Breast epithelium (tissue), 4 donors: Measurements from ENCODE around the gene MORF4L1. TPM values are rescaled to one million over a fixed set of nuclear protein-coding genes. Genes with fewer than 3 reads are reported as not detected.
"Not testable (repeated sequence)": the region's sequence is repeated elsewhere in the genome, so short reads cannot be mapped to it uniquely, and the experiment has no call there.

ENCODE experiments used
- DNase-seq, 2 donors: peaks; one replicate each; pipeline ENCODE4 v3.0.0-alpha.2; 2019; ENCODE audit warnings: low spot score in 2 of 2
- H3K27ac ChIP-seq, 2 donors: fragments of 200-600 bp; sonication (generic) in 1 of 2; one replicate each; pipeline ENCODE4 v1.5.1; 2016 to 2019; ENCODE audit warnings: mild to moderate bottlenecking in 1 of 2
- H3K27me3 ChIP-seq, 2 donors: fragments of 200-600 bp; sonication (generic) in 1 of 2; one replicate each; pipeline versions ENCODE4 v1.5.1 to v1.6.0; 2017 to 2019; ENCODE audit warnings: control low read depth in 1 of 2, mild to moderate bottlenecking in 1 of 2
- H3K36me3 ChIP-seq: fragments of 200-600 bp; one replicate; pipeline ENCODE4 v1.5.1; 2019
- H3K4me1 ChIP-seq, 2 donors: fragments of 200-600 bp; sonication (generic); one replicate each; pipeline ENCODE4 v1.5.1; 2016 to 2019; ENCODE audit warnings: control low read depth in 1 of 2
- H3K4me3 ChIP-seq, 3 donors: fragments of 200-600 bp; sonication (generic); 1 replicate in 2 of 3; 2 replicates in 1 of 3; pipeline ENCODE4 v1.5.1; 2016 to 2019; ENCODE audit warnings: mild to moderate bottlenecking in 3 of 3, moderate library complexity in 2 of 3
- H3K9me3 ChIP-seq, 2 donors: fragments of 200-600 bp; sonication (generic) in 1 of 2; one replicate each; pipeline ENCODE4 v1.5.1; 2016 to 2019; ENCODE audit warnings: control low read depth in 1 of 2
- CTCF ChIP-seq, 3 donors: fragments of 450-650 bp; IDR thresholded peaks; one replicate each; pipeline ENCODE4 v1.5.1; 2016 to 2017; ENCODE audit warnings: antibody characterized with exemption in 3 of 3, mild to moderate bottlenecking in 3 of 3, moderate library complexity in 3 of 3
- POLR2A ChIP-seq: fragments of 450-650 bp; IDR thresholded peaks from one replicate; pipeline ENCODE4 v1.6.1; 2016; ENCODE audit warnings: antibody characterized with exemption, mild to moderate bottlenecking, moderate library complexity
- POLR2AphosphoS5 ChIP-seq, 3 donors: sonication (generic); formaldehyde crosslinking; IDR thresholded peaks; one replicate each; pipeline ENCODE4 v1.6.1; 2017; ENCODE audit warnings: antibody characterized with exemption in 3 of 3
- intact Hi-C: fragments of 100-400 bp; cut with DNase I; formaldehyde crosslinking; loops from one replicate; pipeline ENCODE4 v1.15.1; 2023; ENCODE audit warnings: low total_unique reads
- total RNA-seq, 3 donors: library from RNA; depleted of rRNA; stranded (reverse); fragments of >200 nt; gene quantifications; one replicate each; pipeline ENCODE4 v1.1.0, GENCODE V29; 2016

MORF4L1 gene
- total RNA-seq, 3 donors from 2014 or later: 330 to 411 (median 350) TPM

- H3K4me1 ChIP-seq: no peaks in the 10 kb centered on the region
- H3K27ac ChIP-seq: peak overlapping the region; percentile 100
- intact Hi-C loops: no loop called here
- peak overlapping the region; percentile 80 to 100 (median 100) for H3K4me3 ChIP-seq
- H3K9me3 ChIP-seq: no peaks in the 10 kb centered on the region
- no peaks in the 10 kb centered on the region for H3K27me3 ChIP-seq
- TF ChIP-seq POLR2AphosphoS5 (IDR thresholded peaks at IDR 0.05): peak; percentile 53 to 71 (median 68)
- peak; percentile 43 for TF ChIP-seq POLR2A
- TF ChIP-seq CTCF (IDR thresholded peaks at IDR 0.05): peak in 1 of 3 donors; percentile 31
- peak; percentile 63 to 72 for DNase-seq
- no peaks in the 10 kb centered on the region for H3K36me3 ChIP-seq
These were observed 492 bp downstream of the MORF4L1 start for GRCh38 chr15:78872972-78873792.

GRCh38 chr15:78873793-78874765, 1.4 kb downstream of the MORF4L1 start:
- Histone ChIP-seq H3K36me3 (no peaks in the 10 kb centered on the region), H3K27ac (peak overlapping the region; percentile 100), H3K27me3 (no peaks in the 10 kb centered on the region), H3K9me3 (no peaks in the 10 kb centered on the region), H3K4me1 (peaks cover 0 to under 1% of the 10 kb centered on the region in 2 donors), H3K4me3 (peak overlapping the region; percentile 80 to 100 (median 100))
- TF ChIP-seq CTCF (IDR thresholded peaks at IDR 0.05) (no peak), POLR2AphosphoS5 (IDR thresholded peaks at IDR 0.05) (peak in 2 of 3 donors; percentile 16 to 35)
- intact Hi-C loops: no loop called here
- no peak for DNase-seq

- no peak for DNase-seq
- intact Hi-C loops: no loop called here
- peak overlapping the region; percentile 80 to 100 (median 100) for H3K4me3 ChIP-seq
- TF ChIP-seq CTCF (IDR thresholded peaks at IDR 0.05): no peak
- TF ChIP-seq POLR2AphosphoS5 (IDR thresholded peaks at IDR 0.05): no peak
- TF ChIP-seq POLR2A: no peak
- H3K4me1 ChIP-seq: peaks cover 0 to 3% of the 10 kb centered on the region in 2 donors
- H3K27ac ChIP-seq: peak overlapping the region; percentile 57 to 100
- no peaks in the 10 kb centered on the region for H3K9me3 ChIP-seq
- H3K27me3 ChIP-seq: no peaks in the 10 kb centered on the region
- H3K36me3 ChIP-seq: no peaks in the 10 kb centered on the region
These were observed 2.6 kb downstream of the MORF4L1 start for GRCh38 chr15:78875107-78875914.

- H3K36me3 ChIP-seq, intact Hi-C loops, DNase-seq, H3K27me3 ChIP-seq, H3K27ac ChIP-seq, H3K4me1 ChIP-seq, H3K9me3 ChIP-seq: not testable (repeated sequence)
- peak overlapping the region in 1 of 3 donors; percentile 41 for H3K4me3 ChIP-seq
These were observed 4.3 kb downstream of the MORF4L1 start for GRCh38 chr15:78876954-78877353.

- DNase-seq: no peak
- TF ChIP-seq POLR2AphosphoS5 (IDR thresholded peaks at IDR 0.05) (no peak), CTCF (IDR thresholded peaks at IDR 0.05) (no peak), POLR2A (no peak)
- H3K27me3 ChIP-seq: no peaks in the 10 kb centered on the region
- H3K27ac ChIP-seq: no peak overlapping the region
- H3K36me3 ChIP-seq: no peaks in the 10 kb centered on the region
- peaks cover 0 to 3% of the 10 kb centered on the region in 2 donors for H3K4me1 ChIP-seq
- no peaks in the 10 kb centered on the region for H3K9me3 ChIP-seq
- intact Hi-C loops: no loop called here
- peak overlapping the region in 1 of 3 donors; percentile 24 for H3K4me3 ChIP-seq
These were observed 5.7 kb downstream of the MORF4L1 start for GRCh38 chr15:78878356-78878755.
